HepG2 (cell line): Measurements from ENCODE around the gene ST3GAL5. TPM values are rescaled to one million over a fixed set of nuclear protein-coding genes. Genes with fewer than 3 reads are reported as not detected.

Source experiments
- ATAC-seq: fragments of 200-7000 bp; cut with Tn5 transposase; 3 replicates; pipeline ENCODE4 v1.9.1; 2020; ENCODE audit warnings: mild to moderate bottlenecking, moderate library complexity
- BruUV-seq: library from RNA; stranded (reverse); fragments of 400-500 nt; replicated peaks from 2 replicates; lab custom pipeline; 2021; lab: Mats Ljungman, UMichigan
- CTCF ChIA-PET: fragments of 300-600 bp; formaldehyde crosslinking; extraction: SDS; loops from one replicate; lab custom pipeline; 2021; ENCODE audit warnings: low total read pairs, inconsistent platforms, low intra/inter-chr PET ratio; lab: Yijun Ruan, JAX
- POLR2A ChIA-PET: fragments of 350-600 bp; sonication (Branson Sonifier 250); formaldehyde crosslinking; loops from one replicate; lab custom pipeline; 2020; ENCODE audit warnings: antibody characterized with exemption, inconsistent platforms; lab: Yijun Ruan, JAX
- DNase-seq: peaks from one replicate; pipeline ENCODE4 v3.0.0-alpha.2; 2015; ENCODE audit warnings: low spot score
- FAIRE-seq: peaks from 3 replicates; lab custom pipeline; 2011; peaks lifted over from hg19 to GRCh38; lab: Jason Lieb, UNC
- H2AFZ ChIP-seq: one replicate; pipeline ENCODE4 v1.6.1; 2011; ENCODE audit warnings: low read length, inconsistent platforms
- H3K27ac ChIP-seq: fragments of 300-600 bp; 3 replicates; pipeline ENCODE4 v1.8.0; 2011; ENCODE audit warnings: mixed run types, mild to moderate bottlenecking, mixed read lengths, low read length, inconsistent platforms; ENCODE audit not compliant: insufficient read depth; ENCODE audit errors: extremely low read length
- H3K27me3 ChIP-seq, 2 experiments: fragments of 200-600 bp in 1 of 2; 2 replicates in 1 of 2; 3 replicates in 1 of 2; pipeline versions ENCODE4 v1.6.0 to v1.8.0; 2011; ENCODE audit warnings: low read length in 2 of 2, mild to moderate bottlenecking in 2 of 2, moderate library complexity in 2 of 2, inconsistent platforms in 1 of 2; ENCODE audit not compliant: insufficient read depth in 2 of 2, control insufficient read depth in 1 of 2
- H3K36me3 ChIP-seq, 2 experiments: fragments of 200-600 bp in 1 of 2; replicated peaks in 1 of 2; 2 replicates in 1 of 2; 3 replicates in 1 of 2; pipeline versions ENCODE4 v1.5.1 to v1.8.0; 2011; ENCODE audit warnings: low read length in 2 of 2, inconsistent platforms in 1 of 2; ENCODE audit not compliant: insufficient read depth in 2 of 2, control insufficient read depth in 1 of 2
- H3K4me1 ChIP-seq: 2 replicates; pipeline ENCODE4 v1.5.1; 2012; ENCODE audit warnings: low read length, inconsistent platforms; ENCODE audit not compliant: insufficient read depth
- H3K4me2 ChIP-seq: 2 replicates; pipeline ENCODE4 v1.6.0; 2011; ENCODE audit warnings: low read depth, low read length, inconsistent platforms
- H3K4me3 ChIP-seq, 3 experiments: fragments of 200-600 bp in 1 of 3; sonication (generic), shearing (Covaris generic) in 1 of 3; replicated peaks in 1 of 3; 2 replicates each; pipeline ENCODE4 v1.5.1; 2011 to 2016; ENCODE audit warnings: low read length in 3 of 3, inconsistent platforms in 2 of 3, low read depth in 2 of 3, mild to moderate bottlenecking in 2 of 3, control low read depth in 1 of 3, mixed read lengths in 1 of 3; ENCODE audit not compliant: insufficient read depth in 1 of 3
- H3K79me2 ChIP-seq: one replicate; pipeline ENCODE4 v1.6.1; 2011; ENCODE audit warnings: low read length, inconsistent platforms; ENCODE audit not compliant: insufficient read depth
- H3K9ac ChIP-seq: 2 replicates; pipeline ENCODE4 v1.6.0; 2011; ENCODE audit warnings: mild to moderate bottlenecking, low read depth, low read length, inconsistent platforms; ENCODE audit not compliant: insufficient read depth
- H3K9me3 ChIP-seq: 2 replicates; pipeline ENCODE4 v1.5.1; 2012; ENCODE audit warnings: mild to moderate bottlenecking, low read length
- H4K20me1 ChIP-seq: 2 replicates; pipeline ENCODE4 v1.6.0; 2011; ENCODE audit warnings: inconsistent platforms, mild to moderate bottlenecking, low read length, moderate library complexity; ENCODE audit not compliant: insufficient read depth
- HOXA5 ChIP-seq: sonication (generic); formaldehyde crosslinking; IDR thresholded peaks from 2 replicates; pipeline ENCODE4 v1.4.0; 2020; ENCODE audit warnings: missing genetic modification reagents
- NFYB ChIP-seq: sonication (generic); formaldehyde crosslinking; IDR thresholded peaks from 2 replicates; pipeline ENCODE4 v1.4.0; 2020; ENCODE audit warnings: missing genetic modification reagents
- RELA ChIP-seq: sonication (generic); formaldehyde crosslinking; IDR thresholded peaks from 2 replicates; pipeline ENCODE4 v1.4.0; 2020; ENCODE audit warnings: missing genetic modification reagents
- SPEN ChIP-seq: sonication (generic); formaldehyde crosslinking; IDR thresholded peaks from 2 replicates; pipeline ENCODE4 v1.5.1; 2020; ENCODE audit warnings: low read depth, mild to moderate bottlenecking, missing genetic modification reagents
- TEAD3 ChIP-seq: optimal IDR thresholded peaks from 2 replicates; pipeline ENCODE3; 2016; ENCODE audit warnings: borderline replicate concordance
- ZFP37 ChIP-seq: sonication (generic); formaldehyde crosslinking; IDR thresholded peaks from 2 replicates; pipeline ENCODE4 v1.4.0; 2020; ENCODE audit warnings: missing genetic modification reagents, borderline replicate concordance
- ZNF768 ChIP-seq: sonication (generic); formaldehyde crosslinking; IDR thresholded peaks from 2 replicates; pipeline ENCODE4 v1.4.0; 2020; ENCODE audit warnings: missing genetic modification reagents
- ZNF775 ChIP-seq: sonication (generic); formaldehyde crosslinking; IDR thresholded peaks from 2 replicates; pipeline ENCODE4 v1.4.0; 2020; ENCODE audit warnings: missing genetic modification reagents, mild to moderate bottlenecking, moderate library complexity, borderline replicate concordance
- ZNF841 ChIP-seq: sonication (generic); formaldehyde crosslinking; IDR thresholded peaks from 2 replicates; pipeline ENCODE4 v1.8.1; 2023; ENCODE audit warnings: missing genetic modification reagents, borderline replicate concordance
- WGBS: methylation state at CpG from one replicate; pipeline ENCODE4 v1.1.6; 2017; ENCODE audit warnings: low lambda C conversion rate; 5-methylcytosine and 5-hydroxymethylcytosine counted together
- in situ Hi-C: cut with HindIII; loops from 2 replicates; pipeline ENCODE4 v1.10.0; 2017; ENCODE audit warnings: low pct_unique_long_range_greater_than_20kb; ENCODE audit not compliant: extremely low pct_ligation_motif_present
- intact Hi-C: fragments of 100-400 bp; cut with micrococcal nuclease; formaldehyde crosslinking; loops from one replicate; pipeline ENCODE4 v1.10.0; 2022; ENCODE audit not compliant: unreplicated experiment
- polyA plus RNA-seq, 8 experiments: library from polyadenylated mRNA; depleted of rRNA in 3 of 8; stranded (reverse) in 7 of 8; unstranded in 1 of 8; fragments of >200 nt; fragmentation: Illumina TruSeq in 4 of 8; extraction: Trizol in 4 of 8; gene quantifications; 2 replicates each; pipeline versions ENCODE4 v1.2.1 to v1.2.3, GENCODE V29; 2011 to 2016; ENCODE audit warnings: low read depth in 4 of 8, missing spikeins in 1 of 8, mixed read lengths in 1 of 8; ENCODE audit not compliant: insufficient read depth in 1 of 8
- total RNA-seq, 5 experiments: library from RNA; depleted of rRNA; stranded (reverse); fragments of >200 nt; fragmentation: Illumina TruSeq; extraction: Trizol; gene quantifications; 2 replicates each; pipeline ENCODE4 v1.2.3, GENCODE V29; 2016; ENCODE audit warnings: low read depth in 1 of 5

Gene ST3GAL5
- total and polyA plus RNA-seq, 2 of the 13 experiments (the other 11 are each of a cell fraction or from before 2014, with no cell fraction given): 1.3 to 2.0 TPM

DNA sequence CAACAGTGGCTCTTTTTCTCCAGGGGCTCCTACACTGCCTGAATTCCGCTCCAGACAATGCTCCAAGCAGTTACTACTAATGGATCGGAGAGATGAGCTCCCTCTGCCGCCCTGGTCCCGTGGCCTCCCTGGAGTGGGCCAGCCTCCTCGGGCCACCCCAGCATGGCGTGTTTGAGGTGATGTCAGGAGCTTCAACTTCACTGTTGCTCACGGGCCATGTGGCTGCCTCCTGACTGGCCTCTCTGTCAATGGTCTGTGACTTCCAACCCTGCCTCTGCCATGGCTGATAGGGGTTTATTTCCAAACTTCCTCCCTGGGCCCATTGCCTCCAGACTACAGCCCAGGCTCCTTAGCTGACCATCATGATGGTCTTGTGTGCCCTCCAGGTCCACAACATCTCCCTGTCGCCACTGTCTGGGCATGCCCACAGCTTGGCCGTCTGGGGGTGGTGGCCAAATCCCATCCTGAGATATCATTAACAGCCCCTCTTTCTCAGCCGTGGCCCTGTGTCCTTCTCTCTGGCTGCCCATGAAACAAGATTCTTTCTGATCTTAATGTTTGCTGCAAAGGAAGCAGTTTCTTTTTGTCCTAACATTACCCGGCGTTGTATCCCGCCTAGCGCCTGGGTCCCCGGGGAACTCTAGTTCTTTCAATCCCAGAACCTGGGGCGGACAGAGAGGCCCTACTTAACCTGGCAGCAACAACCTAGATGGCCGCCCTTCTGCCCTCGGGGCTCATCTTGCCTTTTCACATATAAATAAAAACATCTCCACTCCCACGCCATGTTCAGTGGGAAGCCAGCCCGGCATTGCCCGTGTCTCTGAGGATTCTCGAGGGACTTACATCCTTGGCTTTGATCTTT lies 96.9 kb downstream of the ST3GAL5 start:
- H2AFZ ChIP-seq: no peak overlapping the region
- in situ Hi-C loops: no loop called here
- no peaks in the 10 kb centered on the region for H3K9me3 ChIP-seq
- no peak overlapping the region for H3K27ac ChIP-seq
- DNase-seq (no peak), FAIRE-seq (no peak), ATAC-seq (no peak)
- H3K36me3 ChIP-seq: no peaks in the 10 kb centered on the region
- peaks cover 65% of the 10 kb centered on the region for H3K4me1 ChIP-seq
- TF ChIP-seq ZNF768 (CRISPR knock-in tag): no peak
- TF ChIP-seq TEAD3: no peak
- no peak for TF ChIP-seq ZNF841 (CRISPR knock-in tag)
- no peak for TF ChIP-seq RELA (CRISPR knock-in tag)
- no peak for TF ChIP-seq SPEN (CRISPR knock-in tag)
- no peak overlapping the region for H3K4me2 ChIP-seq
- POLR2A ChIA-PET: no interaction called here
- WGBS: 86% methylated on average over 22 of the region's 22 CpGs
- intact Hi-C loops: no loop called here
- no peak overlapping the region for H3K4me3 ChIP-seq
- no peaks in the 10 kb centered on the region; a peak in 1 of 5 replicates for H3K27me3 ChIP-seq
- no peaks in the 10 kb centered on the region for H4K20me1 ChIP-seq
- no peak overlapping the region for H3K9ac ChIP-seq
- H3K79me2 ChIP-seq: no peaks in the 10 kb centered on the region
- no TSS peak for BruUV-seq
- CTCF ChIA-PET: no interaction called here

DNA sequence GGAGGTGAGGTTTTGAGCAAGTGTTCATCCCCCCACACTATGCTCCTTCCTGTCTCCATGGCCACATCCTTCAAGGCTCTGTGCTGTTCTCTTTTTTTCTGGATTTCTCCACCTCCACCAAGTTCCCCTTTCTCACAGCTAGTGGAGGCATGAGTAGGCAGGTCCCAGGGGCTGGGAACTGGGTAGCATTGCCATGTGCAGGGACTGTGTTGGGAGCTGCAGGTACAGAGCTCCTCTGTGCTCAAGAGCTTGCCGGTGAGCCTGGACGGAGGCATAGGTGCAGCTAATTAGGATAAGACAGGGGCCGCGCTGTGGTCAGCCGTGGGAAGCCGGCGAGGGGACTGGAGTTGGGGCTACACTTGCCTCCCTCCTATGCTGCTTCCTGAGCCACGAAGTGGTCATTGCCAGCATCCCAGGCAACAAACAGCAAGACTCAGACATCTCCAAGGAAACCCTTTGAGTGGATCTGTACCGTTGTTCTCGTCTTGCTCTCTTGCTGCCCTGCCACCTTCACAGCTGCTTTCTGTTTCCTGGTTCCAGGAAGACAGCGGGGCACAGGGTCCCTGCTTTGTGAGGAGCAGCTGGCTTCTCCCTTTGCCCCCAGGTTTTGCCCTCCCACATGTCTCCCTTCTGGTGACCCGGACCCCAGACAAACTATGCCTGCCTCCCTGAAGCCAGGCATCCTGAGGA lies 98.1 kb downstream of the ST3GAL5 start:
- Histone ChIP-seq H3K4me2 (no peak overlapping the region), H3K9ac (no peak overlapping the region), H3K9me3 (no peaks in the 10 kb centered on the region), H3K27ac (no peak overlapping the region)
- DNase-seq (no peak), ATAC-seq (no peak)
- in situ Hi-C loops: no loop called here
- WGBS: 82% methylated on average over 9 of the region's 12 CpGs
- POLR2A ChIA-PET: no interaction called here
- TF ChIP-seq HOXA5 (CRISPR knock-in tag) (no peak), NFYB (CRISPR knock-in tag) (no peak), ZFP37 (CRISPR knock-in tag) (no peak), ZNF775 (CRISPR knock-in tag) (no peak)
- TF ChIP-seq, all 625 proteins: peak for 0
- Histone ChIP-seq H3K27me3 (no peaks in the 10 kb centered on the region; a peak in 1 of 5 replicates), H3K4me1 (peaks cover 68% of the 10 kb centered on the region), H3K36me3 (no peaks in the 10 kb centered on the region), H4K20me1 (no peaks in the 10 kb centered on the region), H2AFZ (no peak overlapping the region), H3K4me3 (no peak overlapping the region), H3K79me2 (no peaks in the 10 kb centered on the region)
- BruUV-seq: no TSS peak
- CTCF ChIA-PET: no interaction called here
- FAIRE-seq: no peak
- intact Hi-C loops: no loop called here
